NCI-H2196 treated with DMSO at 0.1 percent for 48 hours (cell line): ENCODE data around the gene PDE3A.
"Not testable (repeated sequence)": the region's sequence is repeated elsewhere in the genome, so short reads cannot be mapped to it uniquely, and the experiment has no call there.

Source experiments
- DNase-seq: peaks from one replicate; lab custom pipeline; 2025; ENCODE audit not compliant: unreplicated experiment; lab: John Stamatoyannopoulos, UW

The PDE3A gene

DNA sequence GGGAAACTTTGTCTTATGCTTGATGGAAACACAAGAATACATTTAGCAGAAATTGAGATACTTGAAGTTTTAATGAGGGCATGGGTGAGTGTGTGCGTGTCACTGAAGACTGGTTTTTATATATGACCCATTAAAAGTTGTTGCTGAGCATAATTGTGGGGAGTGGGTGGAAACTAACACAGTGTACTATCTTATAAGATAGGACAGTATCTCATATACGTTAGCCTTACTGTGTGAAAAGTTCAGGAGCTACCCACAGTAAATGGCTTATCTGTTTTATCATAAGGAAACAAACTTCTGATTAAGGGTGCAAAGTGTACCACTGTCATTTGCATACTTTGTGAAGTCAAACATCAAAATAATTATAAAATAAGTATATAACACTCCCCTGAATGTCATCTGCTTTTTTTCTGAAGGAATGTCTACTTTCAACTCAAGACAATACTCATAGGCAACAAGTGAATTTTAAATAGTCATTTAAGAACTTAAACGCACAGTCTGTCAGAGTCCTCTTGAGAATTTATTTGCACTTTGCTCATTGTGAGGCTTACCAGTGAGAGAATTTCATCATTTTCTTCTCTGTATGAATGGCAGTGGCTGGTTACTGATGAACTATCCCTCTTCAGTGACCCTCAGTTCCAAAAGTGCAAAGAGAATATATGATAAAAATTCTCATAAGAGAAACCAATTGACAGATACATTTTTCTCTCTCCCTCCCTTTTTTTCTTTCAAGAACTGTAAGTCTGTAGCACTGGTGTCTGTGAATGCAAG lies 4.2 kb downstream of the PDE3A start:
- DNase-seq: no peak

DNA sequence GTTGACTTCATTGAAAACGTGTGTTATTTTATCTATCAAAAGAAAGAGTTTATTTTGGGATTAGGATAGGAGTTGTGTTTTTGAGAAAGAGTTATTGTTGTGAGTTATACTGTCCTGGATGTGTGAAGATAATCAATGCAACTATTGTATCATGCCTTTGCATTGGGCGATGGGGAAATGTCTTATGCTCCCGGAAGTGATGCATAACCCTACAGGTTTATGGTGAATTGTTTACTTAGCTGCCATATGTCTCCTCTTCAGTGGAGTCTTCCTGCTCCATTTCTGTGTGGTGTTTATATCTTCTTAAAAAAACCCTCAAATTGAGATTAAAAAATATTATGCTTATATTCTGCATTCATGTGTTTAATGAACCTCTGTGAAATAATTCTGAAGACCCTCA lies 6.5 kb downstream of the PDE3A start:
- no peak for DNase-seq

DNA sequence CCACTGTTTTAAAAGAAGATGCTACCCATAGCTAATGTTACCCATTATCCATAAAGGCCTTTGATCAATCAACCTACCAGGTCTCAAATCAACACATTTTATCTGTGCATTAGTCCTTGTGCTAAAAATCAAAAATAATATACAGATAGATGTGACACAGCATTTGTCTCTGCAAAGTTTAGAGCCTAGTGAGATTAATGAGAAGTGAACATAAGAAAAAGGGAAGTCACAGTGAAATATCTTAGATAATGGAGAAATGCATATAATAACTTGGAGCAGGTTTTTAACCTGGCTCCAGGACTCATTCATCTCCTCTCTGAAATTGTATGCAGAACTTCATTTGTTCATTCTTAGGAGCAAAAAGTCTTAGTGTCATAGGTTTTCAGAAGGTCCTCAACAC lies 7.2 kb downstream of the PDE3A start:
- no peak for DNase-seq

DNA sequence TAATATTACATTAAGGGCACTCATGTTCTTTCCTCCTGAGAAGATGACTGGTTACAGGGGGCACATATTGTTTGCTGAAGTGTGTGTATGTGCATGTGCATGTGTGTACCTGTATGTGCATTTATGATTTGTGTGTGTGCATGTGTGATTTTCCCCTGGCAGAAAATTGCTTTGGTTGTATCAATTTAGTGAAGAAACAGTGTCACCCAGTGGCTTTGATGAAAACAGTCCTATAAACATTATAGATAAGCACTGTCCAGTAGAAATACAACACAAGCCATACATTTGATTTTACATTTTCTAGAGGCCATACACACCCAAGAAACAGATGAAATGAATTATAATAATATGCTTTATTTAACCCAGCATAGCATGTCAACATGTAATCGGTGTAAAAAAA lies 8.6 kb downstream of the PDE3A start:
- DNase-seq: no peak

DNA sequence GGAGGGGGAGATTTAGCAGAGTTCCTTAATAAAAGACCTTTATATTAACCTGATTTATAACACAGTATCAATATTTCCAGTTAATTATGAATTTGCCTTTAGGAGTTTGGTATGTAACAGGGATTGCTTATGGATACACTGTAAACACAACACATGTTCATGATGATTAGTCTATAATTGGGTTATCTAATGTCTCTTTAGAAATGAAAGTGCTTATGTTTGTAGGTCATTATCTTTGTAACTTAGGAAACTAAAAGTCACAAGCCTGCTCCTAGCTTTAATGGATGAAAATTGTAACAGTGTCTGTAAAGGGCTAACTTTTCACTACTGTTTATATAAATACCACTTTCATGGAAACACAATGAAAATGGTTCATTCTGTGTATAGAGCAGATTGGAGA lies 9.4 kb downstream of the PDE3A start:
- DNase-seq: no peak

DNA sequence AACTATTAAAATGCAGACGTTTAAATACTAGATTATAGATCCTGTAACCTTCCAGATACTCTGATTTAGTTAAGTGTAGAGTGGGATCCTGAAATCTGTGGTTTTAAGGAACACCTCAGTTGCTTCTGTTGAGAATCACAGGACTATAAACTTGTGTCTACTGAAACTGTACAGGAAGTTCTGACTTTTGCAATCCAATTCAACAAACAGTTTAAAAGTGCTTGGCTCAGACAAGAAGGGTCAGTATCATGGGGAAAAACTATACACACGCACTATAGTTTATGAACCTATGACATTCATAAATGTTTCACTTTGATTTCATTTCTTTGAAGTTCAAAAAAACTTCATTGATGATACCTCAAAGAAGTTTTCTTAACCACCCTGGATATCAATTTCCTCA lies 13.8 kb downstream of the PDE3A start:
- DNase-seq: no peak

DNA sequence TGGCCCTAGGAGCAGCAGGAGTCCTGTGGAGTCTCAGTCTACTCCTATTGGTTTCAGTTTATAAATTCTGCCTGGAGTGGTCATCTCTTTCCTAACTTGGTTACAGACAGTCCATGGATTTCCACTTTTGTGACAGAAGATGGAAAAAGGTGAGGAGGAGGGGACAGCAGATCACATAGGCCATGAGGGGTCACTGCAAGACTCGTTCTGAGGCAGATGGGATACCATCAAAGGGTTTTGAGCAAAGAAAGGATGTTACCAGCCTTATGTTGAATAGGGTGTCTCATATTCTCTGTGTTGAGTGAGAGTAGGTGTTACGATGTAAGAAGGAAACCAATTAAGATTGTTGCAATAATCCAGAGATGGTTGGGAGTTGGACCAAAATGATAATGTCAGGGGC lies 15.3 kb downstream of the PDE3A start:
- no peak for DNase-seq

DNA sequence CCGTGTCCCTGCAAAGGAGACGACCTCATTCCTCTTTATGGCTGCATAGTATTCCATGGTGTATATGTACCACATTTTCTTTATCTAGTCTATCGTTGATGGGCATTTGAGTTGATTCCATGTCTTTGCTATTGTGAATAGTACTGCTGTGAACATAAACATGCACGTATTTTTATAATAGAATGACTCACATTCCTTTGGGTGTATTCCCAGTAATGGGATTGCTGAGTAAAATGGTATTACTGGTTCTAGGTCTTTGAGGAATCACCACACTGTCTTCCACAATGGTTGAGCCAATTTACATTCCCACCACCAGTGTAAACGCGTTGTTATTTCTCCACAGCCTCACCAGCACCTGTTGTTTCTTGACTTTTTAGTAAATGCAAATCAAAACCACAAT lies 16.5 kb downstream of the PDE3A start:
- DNase-seq: not testable (repeated sequence)

DNA sequence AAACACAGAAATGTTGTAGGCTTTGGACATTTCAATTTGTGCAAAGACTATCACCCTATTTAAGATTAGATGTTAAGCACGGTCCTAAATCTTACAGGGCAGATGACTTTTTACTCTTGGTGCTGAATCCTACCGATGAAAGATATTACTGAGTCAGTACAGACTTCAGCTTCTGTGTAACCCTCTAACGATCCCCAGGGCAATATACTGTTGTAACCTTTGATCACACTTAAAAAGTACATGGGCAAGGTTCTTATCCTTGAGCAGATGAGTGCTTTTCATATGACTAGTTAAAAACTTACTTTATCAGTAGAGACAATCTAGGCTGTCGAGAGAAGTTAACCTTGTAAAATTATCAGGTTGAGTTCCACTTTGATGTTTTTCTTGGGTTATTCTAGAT lies 22.5 kb downstream of the PDE3A start:
- DNase-seq: no peak

DNA sequence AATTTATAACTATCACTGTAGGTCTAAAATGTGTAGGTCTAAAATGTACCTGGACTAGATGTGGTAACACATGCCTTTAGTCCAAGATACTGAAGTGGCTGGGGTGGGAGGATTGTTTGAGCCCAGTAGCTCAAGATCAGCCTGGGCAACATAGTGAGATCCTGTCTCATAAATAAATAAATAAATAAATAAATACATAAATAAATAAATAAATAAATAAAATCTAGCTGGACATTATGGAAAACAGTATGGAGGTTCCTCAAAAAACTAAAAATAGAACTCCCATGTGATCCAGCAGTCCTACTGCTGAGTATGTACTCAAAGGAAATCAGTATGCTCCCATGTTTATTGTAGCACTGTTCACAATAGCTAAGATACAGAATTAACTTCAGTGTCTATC lies 24.0 kb downstream of the PDE3A start:
- no peak for DNase-seq

DNA sequence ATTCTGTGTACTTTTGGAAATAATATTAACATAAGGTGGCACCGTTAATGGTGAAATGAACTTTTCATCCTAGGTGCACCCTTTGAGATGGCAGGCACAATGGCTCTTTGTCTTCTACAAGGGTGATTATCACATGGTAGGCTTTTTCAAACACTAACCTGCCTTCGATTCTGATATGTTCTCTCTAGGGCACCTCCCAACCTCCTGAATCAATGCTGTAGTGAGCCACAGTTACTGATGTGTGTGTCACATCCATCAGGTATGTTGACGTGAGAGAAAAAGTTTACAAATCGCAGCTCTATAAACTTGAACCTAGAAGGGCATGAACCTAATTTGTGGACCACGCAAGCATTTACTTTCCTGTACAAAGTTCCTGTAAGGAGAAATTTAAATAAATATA lies 25.4 kb downstream of the PDE3A start:
- no peak for DNase-seq

DNA sequence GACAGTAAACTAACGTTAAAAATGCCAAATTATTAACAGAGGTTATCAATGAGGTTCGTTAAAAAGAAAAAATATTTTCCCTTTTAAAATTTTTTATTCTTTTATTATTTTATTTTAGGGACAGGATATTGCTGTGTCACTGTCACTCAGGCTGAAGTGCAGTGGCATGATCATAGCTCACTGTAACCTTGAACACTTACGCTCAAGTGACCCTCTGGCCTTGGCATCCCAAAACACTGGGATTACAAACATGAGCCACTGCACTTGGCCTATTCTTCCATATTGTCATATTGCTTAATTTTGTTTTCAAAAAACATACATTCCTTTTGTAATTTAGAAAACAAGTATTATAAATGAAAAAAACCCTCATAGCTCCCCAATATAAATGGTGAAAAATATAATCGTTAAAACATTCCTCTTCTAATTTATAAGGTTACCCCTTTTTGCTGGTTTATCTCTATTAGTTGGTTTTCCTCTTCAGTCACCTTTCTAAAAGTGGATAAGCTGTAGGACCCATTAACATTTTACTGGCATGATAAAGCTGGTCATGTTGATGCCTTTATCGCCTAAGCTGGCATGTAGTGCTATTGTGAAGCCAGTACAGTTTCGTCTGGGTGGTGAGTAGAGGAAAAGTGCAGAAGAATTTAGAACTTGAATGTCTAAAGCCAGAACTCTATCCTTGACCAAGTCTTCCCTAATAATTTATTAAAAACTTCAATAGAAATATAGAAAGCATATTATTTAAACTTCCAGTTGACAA lies 27.6 kb downstream of the PDE3A start:
- DNase-seq: no peak

DNA sequence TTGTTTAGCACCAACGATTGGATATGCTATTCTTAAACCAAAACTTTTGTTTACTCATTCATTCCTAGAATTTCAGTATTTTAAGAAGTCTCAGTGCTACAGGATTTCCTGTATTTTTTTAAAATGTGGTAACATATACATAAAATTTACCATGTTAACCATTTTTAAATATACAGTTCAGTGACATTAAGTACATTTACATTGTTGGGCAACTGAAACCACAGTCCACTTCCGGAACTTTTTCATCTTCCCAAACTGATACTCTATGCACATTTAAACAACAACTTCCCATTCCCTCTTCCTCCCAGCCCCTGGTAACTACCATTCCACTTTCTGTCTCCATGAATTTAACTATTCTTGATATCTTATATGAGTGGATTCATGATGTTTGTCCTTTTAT lies 30.3 kb downstream of the PDE3A start:
- no peak for DNase-seq

DNA sequence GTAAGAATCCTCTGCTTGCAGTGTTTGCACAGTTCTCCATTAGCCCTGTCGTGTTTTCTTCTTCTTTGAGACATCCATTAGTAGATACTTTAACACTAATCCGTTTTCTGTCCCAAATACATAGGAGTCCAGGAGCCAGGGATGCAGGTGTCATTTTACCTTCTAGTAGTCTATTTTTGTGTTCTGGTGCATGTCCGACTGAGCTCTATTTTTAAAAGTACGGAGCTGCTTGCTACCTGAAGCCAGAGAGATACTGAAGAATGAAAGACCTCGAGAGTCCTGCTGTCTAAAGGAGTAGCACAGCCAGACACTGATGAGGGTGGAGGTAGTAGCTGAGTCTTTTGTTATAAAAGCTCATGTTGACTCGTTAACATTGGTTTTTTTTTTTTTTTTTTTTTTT lies 31.7 kb downstream of the PDE3A start:
- no peak for DNase-seq

DNA sequence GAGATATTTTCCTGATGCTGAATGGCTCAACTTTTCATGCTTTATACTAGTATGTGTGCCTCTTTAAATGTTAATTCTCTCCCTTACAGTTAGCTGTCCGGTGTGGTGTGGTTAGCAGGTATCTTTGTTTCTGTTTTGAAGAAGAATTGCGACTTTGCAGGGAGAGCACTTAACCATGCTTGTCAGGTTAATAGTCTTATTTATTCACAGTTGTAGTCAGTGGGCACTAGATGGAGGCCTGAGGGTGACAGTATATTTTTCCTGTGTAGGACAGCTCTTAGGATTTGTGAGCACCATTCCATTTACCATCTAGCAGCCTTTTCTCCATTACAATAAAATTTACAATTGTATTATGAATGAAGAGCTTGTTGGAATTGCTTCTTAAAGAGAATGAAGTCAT lies 34.9 kb downstream of the PDE3A start:
- DNase-seq: no peak

DNA sequence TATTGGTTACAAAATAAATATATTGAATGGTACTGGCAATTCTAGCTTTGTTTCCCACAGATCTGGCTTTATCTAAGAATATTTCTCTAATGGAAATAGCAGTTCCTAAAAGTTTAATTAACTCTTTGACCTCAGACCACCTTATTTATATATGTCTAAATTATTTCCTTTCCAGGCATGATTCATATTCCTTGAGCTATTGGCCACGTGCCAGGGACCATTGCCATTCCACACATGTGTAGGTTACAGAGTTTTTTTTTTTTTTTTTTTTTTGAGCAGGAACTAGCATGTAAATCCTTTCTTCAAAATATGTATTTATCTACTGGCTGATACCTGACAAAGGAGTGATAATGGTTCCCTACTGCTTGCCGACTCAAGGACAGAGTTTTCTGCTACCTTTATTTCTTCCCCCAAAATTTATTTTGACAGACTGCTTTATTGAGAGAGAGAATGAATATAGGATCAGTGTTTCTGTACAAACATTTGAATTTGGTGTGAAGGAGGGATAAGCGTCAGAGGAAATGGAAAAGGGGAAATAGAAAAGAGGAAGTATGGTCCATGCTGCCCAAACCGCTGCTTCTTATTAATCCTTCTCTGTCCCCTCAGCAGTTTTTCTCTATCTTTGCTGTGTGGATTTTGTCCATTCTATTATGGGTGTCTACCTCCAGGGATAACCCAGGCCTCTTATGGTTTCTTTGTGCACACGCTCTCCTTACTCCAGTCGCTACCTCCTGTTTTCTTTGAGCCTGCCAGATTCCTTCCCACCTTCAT lies 36.4 kb downstream of the PDE3A start:
- no peak for DNase-seq

DNA sequence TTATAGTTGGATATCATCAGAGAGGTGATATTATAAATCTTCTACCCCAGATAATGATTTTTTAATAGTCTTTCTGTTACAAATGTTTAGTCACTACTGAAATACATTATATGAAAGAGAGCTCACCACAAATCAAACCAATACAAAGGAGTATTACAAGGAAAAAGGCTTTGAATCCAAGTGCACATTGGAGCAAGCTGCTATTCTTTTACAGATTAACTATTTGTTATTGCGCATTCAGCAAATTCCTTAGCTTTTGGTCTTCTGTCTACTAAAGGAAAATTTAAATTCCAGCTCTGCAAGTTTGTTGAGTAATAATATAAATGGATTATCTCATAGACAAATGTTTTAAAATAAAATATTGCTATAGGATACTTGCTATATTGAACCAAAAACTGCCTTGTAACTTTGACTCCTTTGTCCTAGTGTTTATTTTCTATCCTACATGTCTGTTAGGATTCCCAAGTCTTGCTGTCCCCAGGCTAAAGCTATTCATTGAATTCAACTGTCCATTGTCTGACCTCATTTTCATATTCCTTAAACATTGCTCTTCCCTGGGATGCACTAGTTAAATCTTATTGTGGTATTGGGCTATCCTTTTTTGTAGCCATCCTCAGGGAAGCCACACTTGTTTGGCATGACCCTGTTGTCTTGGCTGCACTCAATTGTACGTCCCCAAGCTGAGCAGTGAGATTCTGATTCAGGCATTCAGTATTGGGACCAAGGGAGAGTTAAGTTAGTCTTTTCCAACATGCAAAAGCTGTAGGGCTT lies 41.5 kb downstream of the PDE3A start:
- no peak for DNase-seq

DNA sequence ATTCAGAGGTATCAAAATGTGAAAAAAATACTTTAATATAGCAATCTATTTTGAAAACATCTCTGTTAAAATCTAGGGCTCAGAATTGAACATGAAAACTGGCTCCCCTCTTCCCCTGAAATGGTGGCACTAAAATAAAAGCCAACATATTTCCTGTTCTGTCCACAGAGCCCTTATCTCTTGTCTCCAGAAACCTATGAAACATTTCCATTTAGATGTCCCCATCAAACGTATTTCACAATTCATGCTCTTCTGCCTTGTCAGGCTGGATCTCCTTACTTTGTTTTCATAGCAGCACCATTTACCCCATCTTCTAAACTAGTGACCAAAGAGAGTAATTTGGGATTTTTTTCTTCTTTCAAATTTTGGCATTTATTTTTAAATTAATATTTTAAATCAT lies 42.4 kb downstream of the PDE3A start:
- no peak for DNase-seq

DNA sequence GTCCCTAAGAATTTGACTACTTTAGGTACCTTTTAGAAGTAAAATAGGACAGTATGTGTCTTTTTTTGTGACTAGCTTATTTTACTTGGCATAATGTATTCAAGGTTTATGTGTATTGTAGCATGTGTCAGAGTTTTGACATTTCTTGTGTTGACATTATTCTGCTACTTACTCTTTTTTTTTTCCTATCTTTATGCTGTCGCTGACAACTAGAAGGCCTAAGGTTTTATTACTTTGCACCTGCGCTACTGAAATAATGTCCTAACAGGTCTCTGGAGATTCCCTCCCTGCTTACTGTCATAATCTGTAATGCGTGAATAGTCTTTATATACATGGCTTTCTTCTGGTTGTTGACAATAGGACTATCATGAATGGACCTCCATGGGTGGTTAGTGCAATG lies 43.0 kb downstream of the PDE3A start:
- no peak for DNase-seq

DNA sequence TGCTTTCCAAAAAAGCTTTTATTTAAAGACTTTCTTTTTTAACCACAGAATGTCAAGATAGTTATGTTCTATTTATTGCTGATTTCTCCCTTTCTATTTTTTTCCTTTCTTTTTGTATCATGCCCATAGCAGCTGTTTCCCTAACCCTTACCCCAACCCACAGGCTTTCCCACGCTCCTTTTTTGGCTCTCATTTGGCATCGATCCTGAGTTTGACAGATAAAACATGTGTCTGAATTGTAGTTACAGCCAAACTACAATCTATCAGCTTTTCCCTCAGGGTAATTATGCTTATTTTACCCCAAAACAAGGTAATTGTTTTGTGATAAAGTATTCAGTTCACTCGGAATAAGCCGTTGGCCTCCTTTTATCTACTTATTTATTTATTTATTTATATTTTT lies 46.7 kb downstream of the PDE3A start:
- DNase-seq: no peak

DNA sequence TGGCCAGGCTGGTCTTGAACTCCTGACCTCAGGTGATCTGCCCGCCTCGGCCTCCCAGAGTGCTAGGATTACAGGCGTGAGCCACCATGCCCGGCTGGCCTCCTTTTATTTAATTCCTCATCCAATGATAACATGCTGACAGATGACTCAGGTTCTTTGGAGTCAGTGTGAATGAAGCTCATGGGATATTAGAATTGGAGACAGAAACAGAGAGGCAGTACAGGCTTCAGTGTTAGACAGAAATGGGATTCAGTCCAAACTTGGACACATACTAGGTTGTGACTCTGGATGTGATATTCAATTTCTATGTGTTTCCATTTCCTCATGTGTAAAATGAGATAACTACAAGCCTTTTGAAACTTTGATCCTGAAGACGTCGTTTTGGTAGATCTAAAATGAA lies 47.3 kb downstream of the PDE3A start:
- no peak for DNase-seq
